HFFc6 (cell line): ENCODE data around the gene HSPB3. TPM values are rescaled to one million over a fixed set of nuclear protein-coding genes. Genes with fewer than 3 reads are reported as not detected.

Source experiments
- DNase-seq: peaks from one replicate; pipeline ENCODE4 v3.0.0-alpha.2; 2018
- H3K27ac Mint-ChIP-seq: 2 replicates; pipeline ENCODE4 v1.8.0; 2020; ENCODE audit warnings: mild to moderate bottlenecking, mixed read lengths
- H3K27me3 Mint-ChIP-seq: 2 replicates; pipeline ENCODE4 v1.8.0; 2021; ENCODE audit warnings: mild to moderate bottlenecking, moderate library complexity, mixed read lengths; ENCODE audit not compliant: insufficient read depth
- H3K36me3 Mint-ChIP-seq: 2 replicates; pipeline ENCODE4 v1.8.0; 2021; ENCODE audit warnings: low read depth, mixed read lengths
- H3K4me1 Mint-ChIP-seq: 2 replicates; pipeline ENCODE4 v1.8.0; 2020; ENCODE audit warnings: low read depth, mixed read lengths
- H3K4me3 Mint-ChIP-seq: 2 replicates; pipeline ENCODE4 v1.8.0; 2020; ENCODE audit warnings: mild to moderate bottlenecking, moderate library complexity, mixed read lengths
- H3K9me3 Mint-ChIP-seq: 2 replicates; pipeline ENCODE4 v1.8.0; 2020; ENCODE audit warnings: mild to moderate bottlenecking, mixed read lengths
- total RNA-seq, 6 experiments: library from RNA; stranded (reverse); fragmentation: NEBNext Ultra II Directional; extraction: Animal tissue kit (Norgen Biotek cat#: 25700); gene quantifications; 2 replicates in 1 of 6; 3 replicates in 5 of 6; pipeline ENCODE4 v1.2.3, GENCODE V29; 2021
- TF ChIP-seq, protein P1 (sequence below): fragments of 200-600 bp; sonication (generic); IDR thresholded peaks from 2 replicates; pipeline ENCODE4 v1.5.0; 2021; ENCODE audit warnings: antibody characterized with exemption, mild to moderate bottlenecking

The HSPB3 gene
- total RNA-seq, 6 experiments from 2014 or later = 3.3 to 9.6 (median 7.5) TPM

DNA sequence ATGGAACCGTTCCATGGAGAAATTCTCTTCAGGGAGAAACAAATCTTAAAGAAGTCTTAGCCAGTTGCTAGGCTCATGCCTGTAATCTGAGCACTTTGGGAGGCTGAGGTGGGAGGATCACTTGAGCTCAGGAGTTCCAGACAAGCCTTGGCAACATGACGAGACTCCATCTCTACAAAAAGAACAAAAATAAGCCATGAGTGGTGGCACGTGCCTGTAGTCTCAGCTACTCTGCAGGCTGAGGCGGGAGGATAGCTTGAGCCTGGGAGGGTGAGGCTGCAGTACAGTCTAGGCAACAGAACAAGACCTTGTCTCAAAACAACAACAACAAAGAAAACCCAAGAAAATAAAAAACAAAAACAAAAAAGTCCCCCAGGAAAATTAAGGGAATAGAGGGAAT is 8.2 kb downstream of the HSPB3 start:
- no peak for DNase-seq
- H3K4me1 Mint-ChIP-seq = peaks cover 24% of the 10 kb centered on the region
- H3K36me3 Mint-ChIP-seq = peaks cover 14% of the 10 kb centered on the region; the same call in 1 of the 2 replicates
- H3K4me3 Mint-ChIP-seq = no peak overlapping the region
- H3K27me3 Mint-ChIP-seq = no peaks in the 10 kb centered on the region; the same call in 1 of the 2 replicates
- TF ChIP-seq, protein P1, sequence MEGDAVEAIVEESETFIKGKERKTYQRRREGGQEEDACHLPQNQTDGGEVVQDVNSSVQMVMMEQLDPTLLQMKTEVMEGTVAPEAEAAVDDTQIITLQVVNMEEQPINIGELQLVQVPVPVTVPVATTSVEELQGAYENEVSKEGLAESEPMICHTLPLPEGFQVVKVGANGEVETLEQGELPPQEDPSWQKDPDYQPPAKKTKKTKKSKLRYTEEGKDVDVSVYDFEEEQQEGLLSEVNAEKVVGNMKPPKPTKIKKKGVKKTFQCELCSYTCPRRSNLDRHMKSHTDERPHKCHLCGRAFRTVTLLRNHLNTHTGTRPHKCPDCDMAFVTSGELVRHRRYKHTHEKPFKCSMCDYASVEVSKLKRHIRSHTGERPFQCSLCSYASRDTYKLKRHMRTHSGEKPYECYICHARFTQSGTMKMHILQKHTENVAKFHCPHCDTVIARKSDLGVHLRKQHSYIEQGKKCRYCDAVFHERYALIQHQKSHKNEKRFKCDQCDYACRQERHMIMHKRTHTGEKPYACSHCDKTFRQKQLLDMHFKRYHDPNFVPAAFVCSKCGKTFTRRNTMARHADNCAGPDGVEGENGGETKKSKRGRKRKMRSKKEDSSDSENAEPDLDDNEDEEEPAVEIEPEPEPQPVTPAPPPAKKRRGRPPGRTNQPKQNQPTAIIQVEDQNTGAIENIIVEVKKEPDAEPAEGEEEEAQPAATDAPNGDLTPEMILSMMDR = no peak
- H3K27ac Mint-ChIP-seq = no peak overlapping the region
- H3K9me3 Mint-ChIP-seq = peaks cover 5% of the 10 kb centered on the region; the same call in 1 of the 2 replicates

- no peak for DNase-seq
- peaks cover 42% of the 10 kb centered on the region for H3K4me1 Mint-ChIP-seq
- 0 out of 2 replicates have a peak, but pooled peaks cover 3% of the 10 kb centered on the region for H3K36me3 Mint-ChIP-seq
- no peaks in the 10 kb centered on the region for H3K9me3 Mint-ChIP-seq
- H3K4me3 Mint-ChIP-seq = peak overlapping the region; percentile 86
- peak overlapping the region; percentile 89 for H3K27ac Mint-ChIP-seq
- H3K27me3 Mint-ChIP-seq = no peaks in the 10 kb centered on the region; the same call in 1 of the 2 replicates
- TF ChIP-seq, protein P1 = no peak
Observed at GRCh38 chr5:54469622-54470021, 14.1 kb downstream of the HSPB3 start.

DNA sequence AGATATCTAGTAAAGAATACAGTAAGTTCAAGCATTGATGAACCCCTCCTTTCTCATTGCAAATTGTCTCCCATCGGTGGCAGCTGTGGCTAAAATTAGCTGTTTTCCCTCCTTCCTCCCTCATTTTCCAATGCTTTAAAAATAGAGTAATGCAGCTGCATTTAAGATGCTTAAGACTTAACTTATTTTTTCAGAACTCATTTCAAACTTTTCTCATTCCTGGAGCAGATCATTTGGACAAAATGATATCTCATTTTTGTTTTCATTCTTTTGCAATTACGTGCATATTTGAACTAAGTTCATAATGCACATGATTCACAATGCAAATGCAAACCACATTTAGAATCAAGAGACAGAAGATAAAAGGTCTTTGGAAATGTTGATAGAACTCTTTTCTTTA is 14.6 kb downstream of the HSPB3 start:
- peaks cover 1% of the 10 kb centered on the region; the same call in 1 of the 2 replicates for H3K27me3 Mint-ChIP-seq
- no peaks in the 10 kb centered on the region for H3K9me3 Mint-ChIP-seq
- peak; percentile 33 for DNase-seq
- TF ChIP-seq, protein P1 = no peak
- H3K4me3 Mint-ChIP-seq = peak overlapping the region; percentile 86
- H3K4me1 Mint-ChIP-seq = peaks cover 42% of the 10 kb centered on the region
- 0 out of 2 replicates have a peak, but pooled peaks cover 3% of the 10 kb centered on the region for H3K36me3 Mint-ChIP-seq
- H3K27ac Mint-ChIP-seq = peak overlapping the region; percentile 89

DNA sequence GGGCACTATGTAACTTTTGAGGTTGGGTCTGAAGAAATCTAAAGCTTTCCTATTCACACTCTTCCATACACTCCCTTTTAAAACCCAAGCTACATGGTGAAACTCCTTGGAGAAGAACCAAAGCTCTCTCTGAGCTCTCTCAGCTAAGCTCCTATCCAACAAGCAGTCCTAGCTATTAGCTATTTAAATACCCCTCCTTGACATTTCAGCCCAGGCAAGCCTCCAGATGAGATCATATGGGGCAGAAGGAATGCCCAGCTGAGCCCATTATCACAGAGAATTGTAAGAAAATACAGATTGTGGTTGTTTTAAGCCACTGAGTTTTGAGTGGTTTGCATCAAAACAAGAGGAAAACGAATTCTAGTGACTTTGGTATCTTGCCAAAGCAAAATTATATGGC is 15.2 kb downstream of the HSPB3 start:
- TF ChIP-seq, protein P1 = no peak
- Mint-ChIP-seq H3K9me3 (no peaks in the 10 kb centered on the region), H3K27ac (peak overlapping the region; percentile 89), H3K27me3 (peaks cover 3% of the 10 kb centered on the region; the same call in 1 of the 2 replicates), H3K4me1 (peaks cover 45% of the 10 kb centered on the region), H3K36me3 (0 out of 2 replicates have a peak, but pooled peaks cover 3% of the 10 kb centered on the region), H3K4me3 (peak overlapping the region; percentile 86)
- peak; percentile 67 for DNase-seq

GRCh38 chr5:54471398-54471797 is 15.9 kb downstream of the HSPB3 start:
- no peak for DNase-seq
- no peaks in the 10 kb centered on the region for H3K9me3 Mint-ChIP-seq
- H3K4me3 Mint-ChIP-seq = no peak overlapping the region
- H3K4me1 Mint-ChIP-seq = peaks cover 50% of the 10 kb centered on the region
- H3K27ac Mint-ChIP-seq = no peak overlapping the region
- TF ChIP-seq, protein P1 = no peak
- 0 out of 2 replicates have a peak, but pooled peaks cover 2% of the 10 kb centered on the region for H3K36me3 Mint-ChIP-seq
- H3K27me3 Mint-ChIP-seq = peaks cover 3% of the 10 kb centered on the region; the same call in 1 of the 2 replicates
